Mucosa of rectum (tissue), 2 donors: ENCODE measurements around the gene SMG6.
A peak's percentile ranks its signal among the peaks of the same experiment; 100 is the strongest.

ENCODE experiments used
- H3K27ac ChIP-seq, 2 donors: one replicate each; pipeline ENCODE4 v1.7.0; 2013; ENCODE audit warnings: inconsistent platforms in 2 of 2, low read depth in 2 of 2, low read length in 2 of 2
- H3K27me3 ChIP-seq, 2 donors: one replicate each; pipeline ENCODE4 v1.7.0; 2013; ENCODE audit warnings: low read length in 2 of 2; ENCODE audit not compliant: control insufficient read depth in 2 of 2, insufficient read depth in 2 of 2
- H3K36me3 ChIP-seq, 2 donors: one replicate each; pipeline ENCODE4 v1.7.0; 2013; ENCODE audit warnings: low read length in 2 of 2; ENCODE audit not compliant: control insufficient read depth in 2 of 2, insufficient read depth in 2 of 2
- H3K4me1 ChIP-seq, 2 donors: one replicate each; pipeline ENCODE4 v1.7.0; 2013; ENCODE audit warnings: low read length in 2 of 2, mild to moderate bottlenecking in 1 of 2; ENCODE audit not compliant: control insufficient read depth in 2 of 2, insufficient read depth in 2 of 2
- H3K4me3 ChIP-seq, 2 donors: one replicate each; pipeline ENCODE4 v1.7.0; 2013; ENCODE audit warnings: low read length in 2 of 2
- H3K9ac ChIP-seq, 2 donors: one replicate each; pipeline ENCODE4 v1.7.0; 2013; ENCODE audit warnings: low read length in 2 of 2, low read depth in 1 of 2, mild to moderate bottlenecking in 1 of 2
- H3K9me3 ChIP-seq, 2 donors: one replicate each; pipeline ENCODE4 v1.7.0; 2013; ENCODE audit warnings: low read length in 2 of 2; ENCODE audit not compliant: control insufficient read depth in 2 of 2
- donor health status: healthy.
- donor health status: Normal muscosa, but diverticular disease.

SMG6 gene

DNA sequence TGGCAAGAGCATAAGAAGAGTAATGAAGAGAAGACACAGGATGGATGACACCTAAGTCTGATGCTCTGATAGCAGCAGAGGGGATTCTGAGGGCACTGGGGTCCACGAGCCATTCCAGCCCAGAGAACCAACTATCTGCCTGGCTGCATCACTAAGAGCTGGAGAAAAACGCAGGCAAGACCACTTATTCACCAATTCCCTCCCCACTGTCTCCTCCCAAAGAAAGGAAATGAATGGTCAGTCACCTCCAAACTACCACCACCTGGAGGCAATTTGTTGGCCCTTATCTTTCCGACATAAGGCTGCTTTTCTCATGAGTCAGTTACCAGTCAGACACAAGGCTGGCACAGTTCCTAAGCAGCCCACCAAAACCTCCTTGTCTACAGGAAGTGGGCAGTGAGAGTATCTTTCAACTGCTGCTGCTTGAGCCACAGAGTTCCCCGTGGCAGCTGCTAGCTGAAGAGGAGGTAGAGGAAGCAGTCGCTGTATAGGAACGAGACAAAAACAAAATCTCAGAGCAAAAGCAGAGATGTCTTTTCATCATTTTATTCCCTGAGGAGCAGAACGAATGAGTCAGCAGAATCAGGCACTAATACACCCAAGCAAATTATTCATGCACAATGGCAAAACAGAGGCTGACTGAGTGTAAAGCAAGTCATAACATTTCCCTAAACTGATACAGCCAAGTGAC, 111.1 kb downstream of the SMG6 start:
- no peaks in the 10 kb centered on the region for H3K9me3 ChIP-seq
- H3K4me1 ChIP-seq, result peaks cover 4 to 16% of the 10 kb centered on the region in 2 donors
- no peak overlapping the region for H3K9ac ChIP-seq
- H3K36me3 ChIP-seq, result peaks cover 3 to 13% of the 10 kb centered on the region in 2 donors
- H3K4me3 ChIP-seq, result no peak overlapping the region
- no peaks in the 10 kb centered on the region for H3K27me3 ChIP-seq
- H3K27ac ChIP-seq, result peak overlapping the region; percentile 10 to 39

DNA sequence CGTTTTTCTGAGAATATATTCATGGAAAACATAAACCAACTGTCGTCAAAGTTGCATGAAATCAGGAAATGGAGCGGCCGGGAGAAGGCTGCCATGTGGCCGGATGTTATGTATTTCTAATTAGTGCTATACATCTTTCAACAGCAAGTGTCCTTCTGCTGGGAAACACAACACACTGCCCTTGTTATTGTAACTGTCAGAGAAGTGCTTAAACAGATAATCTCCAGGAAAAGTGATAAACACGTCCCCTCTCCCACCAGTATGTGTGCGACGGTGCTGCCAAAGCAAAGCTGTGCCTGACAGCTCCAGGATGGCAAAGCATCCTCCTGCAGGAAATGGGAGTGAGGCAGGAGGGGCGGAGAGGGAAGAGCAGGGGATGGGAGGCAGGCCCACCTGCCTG, 111.8 kb downstream of the SMG6 start:
- no peaks in the 10 kb centered on the region for H3K9me3 ChIP-seq
- H3K36me3 ChIP-seq, result peaks cover 4 to 14% of the 10 kb centered on the region in 2 donors
- H3K4me3 ChIP-seq, result no peak overlapping the region
- H3K27me3 ChIP-seq, result no peaks in the 10 kb centered on the region
- peak overlapping the region; percentile 10 to 39 for H3K27ac ChIP-seq
- H3K4me1 ChIP-seq, result peaks cover 4 to 16% of the 10 kb centered on the region in 2 donors
- no peak overlapping the region for H3K9ac ChIP-seq

DNA sequence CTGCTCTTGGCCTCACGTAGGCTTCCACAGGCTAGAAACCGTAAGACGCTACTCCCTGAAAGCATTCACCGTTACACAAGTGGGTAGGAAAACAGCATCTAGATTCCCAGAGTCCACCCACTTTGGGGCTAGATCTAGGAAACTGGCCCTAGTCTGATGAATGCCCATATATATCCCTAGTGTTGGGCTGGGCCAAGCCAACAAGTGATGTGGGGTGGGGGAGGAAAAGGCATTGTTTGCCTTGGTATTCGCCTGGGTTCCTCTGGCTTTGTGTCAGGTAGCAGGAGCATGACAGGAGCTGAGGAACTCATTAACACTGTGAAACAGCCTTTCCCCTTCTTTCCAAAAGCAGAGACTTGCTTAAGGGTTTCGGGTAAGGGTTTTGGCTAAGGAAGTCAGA, 112.4 kb downstream of the SMG6 start:
- Histone ChIP-seq H3K27me3 (no peaks in the 10 kb centered on the region), H3K9me3 (no peaks in the 10 kb centered on the region), H3K9ac (no peak overlapping the region), H3K36me3 (peaks cover 9 to 20% of the 10 kb centered on the region in 2 donors), H3K4me3 (no peak overlapping the region), H3K4me1 (peaks cover 4 to 16% of the 10 kb centered on the region in 2 donors), H3K27ac (no peak overlapping the region)

DNA sequence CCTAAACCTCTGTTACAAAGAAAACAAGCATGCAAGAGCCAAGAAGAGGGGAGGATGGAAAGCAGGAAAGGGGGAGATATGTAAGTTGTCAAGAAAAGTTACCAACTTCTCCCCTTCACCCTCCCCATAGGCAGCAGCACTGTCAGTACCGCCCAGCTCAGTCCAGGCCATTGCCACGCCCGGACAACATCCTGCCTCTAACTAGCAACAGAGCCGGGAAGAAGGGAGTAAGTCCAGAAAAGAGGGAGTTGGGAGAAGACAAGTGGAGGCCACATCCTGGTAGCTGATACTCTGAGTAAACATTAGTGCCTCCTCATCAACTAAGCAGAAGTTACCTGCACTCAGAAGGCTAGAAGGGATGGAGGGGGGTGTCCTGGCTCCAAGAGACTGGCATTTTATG, 113.6 kb downstream of the SMG6 start:
- peaks cover 19 to 29% of the 10 kb centered on the region in 2 donors for H3K36me3 ChIP-seq
- H3K27me3 ChIP-seq, result no peaks in the 10 kb centered on the region
- no peak overlapping the region for H3K4me3 ChIP-seq
- H3K27ac ChIP-seq, result peak overlapping the region in 1 of 2 donors; percentile 35
- peaks cover 4 to 16% of the 10 kb centered on the region in 2 donors for H3K4me1 ChIP-seq
- H3K9ac ChIP-seq, result no peak overlapping the region
- no peaks in the 10 kb centered on the region for H3K9me3 ChIP-seq

DNA sequence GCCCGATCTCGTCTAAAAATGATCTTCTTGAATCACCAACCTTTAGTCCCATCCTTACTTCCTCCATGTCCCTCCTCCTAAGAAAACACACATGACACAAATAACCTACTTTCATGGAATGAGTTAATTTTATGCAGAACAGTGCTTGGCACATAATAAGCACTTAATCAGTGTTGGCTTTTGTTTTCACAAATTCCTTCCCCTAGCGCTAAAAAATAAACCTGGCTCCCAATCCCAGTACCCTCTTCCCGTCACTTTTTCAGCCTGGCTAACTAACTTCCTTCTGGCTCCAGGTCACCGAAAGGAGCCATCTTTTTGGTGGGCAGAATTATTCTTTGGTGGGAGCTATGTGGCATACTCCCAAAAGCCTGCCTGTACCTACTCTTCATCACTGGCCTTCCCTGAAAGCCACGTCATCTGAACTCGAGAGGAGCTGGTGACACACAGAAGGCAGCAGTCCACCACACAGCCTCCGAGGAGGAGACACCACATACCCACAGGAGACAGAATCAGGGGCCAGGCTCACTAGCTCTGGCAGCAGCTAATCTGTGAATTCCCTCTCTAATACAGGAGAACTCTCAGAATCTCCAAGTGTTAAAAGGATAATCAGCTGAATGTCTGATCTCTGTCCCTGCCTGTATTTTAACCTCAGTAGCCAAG, 114.5 kb downstream of the SMG6 start:
- no peak overlapping the region for H3K4me3 ChIP-seq

DNA sequence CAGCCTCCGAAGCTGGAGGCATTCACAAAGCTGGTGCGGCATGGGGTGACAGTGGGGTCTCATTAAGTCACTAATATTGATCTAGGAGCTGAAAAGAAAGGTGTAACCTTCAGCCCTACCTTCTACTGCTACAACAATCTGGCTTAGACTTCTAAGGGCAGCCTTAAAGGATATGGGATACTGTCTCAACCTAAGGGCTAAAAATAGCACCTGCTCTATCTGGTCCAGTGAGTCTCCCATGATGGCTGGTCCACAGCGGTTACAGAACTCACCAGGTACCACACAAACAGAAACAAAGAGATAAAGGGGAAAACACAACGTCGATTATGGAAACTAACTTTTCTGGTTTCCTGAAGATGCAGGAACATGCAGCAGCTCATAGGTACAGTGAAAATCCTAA, 115.8 kb downstream of the SMG6 start:
- H3K36me3 ChIP-seq, result peaks cover 21 to 27% of the 10 kb centered on the region in 2 donors
- no peaks in the 10 kb centered on the region for H3K9me3 ChIP-seq
- H3K4me3 ChIP-seq, result no peak overlapping the region
- peaks cover 4 to 13% of the 10 kb centered on the region in 2 donors for H3K4me1 ChIP-seq
- H3K27me3 ChIP-seq, result no peaks in the 10 kb centered on the region
- no peak overlapping the region for H3K9ac ChIP-seq
- no peak overlapping the region for H3K27ac ChIP-seq

More for the DNA sequence above, 114.5 kb downstream of the SMG6 start:
- Histone ChIP-seq H3K27me3 (no peaks in the 10 kb centered on the region), H3K4me1 (peaks cover 4 to 16% of the 10 kb centered on the region in 2 donors), H3K9ac (no peak overlapping the region), H3K9me3 (no peaks in the 10 kb centered on the region), H3K27ac (peak overlapping the region in 1 of 2 donors; percentile 35), H3K36me3 (peaks cover 21 to 29% of the 10 kb centered on the region in 2 donors)

DNA sequence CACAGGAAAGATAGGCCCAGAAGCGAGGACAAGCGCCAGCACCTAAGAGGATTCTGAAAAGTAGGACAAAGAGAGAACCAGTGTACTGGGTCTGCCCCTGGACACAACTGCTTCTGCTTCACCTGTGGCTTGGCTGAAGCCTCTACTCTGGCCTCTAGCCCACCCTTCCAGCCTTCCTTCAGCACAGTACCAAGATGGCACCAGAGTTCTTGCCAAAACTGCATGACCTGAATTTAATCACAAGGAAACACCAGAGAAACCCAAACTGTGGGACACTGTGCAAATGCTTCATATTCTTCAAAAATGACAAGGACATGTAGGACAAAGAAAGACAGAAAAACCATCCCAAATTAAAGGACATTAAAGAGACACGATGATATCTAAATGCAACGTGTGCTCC, 116.6 kb downstream of the SMG6 start:
- no peak overlapping the region for H3K9ac ChIP-seq
- H3K36me3 ChIP-seq, result peaks cover 25 to 31% of the 10 kb centered on the region in 2 donors
- H3K27me3 ChIP-seq, result no peaks in the 10 kb centered on the region
- H3K27ac ChIP-seq, result no peak overlapping the region
- H3K4me3 ChIP-seq, result no peak overlapping the region
- H3K9me3 ChIP-seq, result no peaks in the 10 kb centered on the region
- peaks cover 10 to 18% of the 10 kb centered on the region in 2 donors for H3K4me1 ChIP-seq

DNA sequence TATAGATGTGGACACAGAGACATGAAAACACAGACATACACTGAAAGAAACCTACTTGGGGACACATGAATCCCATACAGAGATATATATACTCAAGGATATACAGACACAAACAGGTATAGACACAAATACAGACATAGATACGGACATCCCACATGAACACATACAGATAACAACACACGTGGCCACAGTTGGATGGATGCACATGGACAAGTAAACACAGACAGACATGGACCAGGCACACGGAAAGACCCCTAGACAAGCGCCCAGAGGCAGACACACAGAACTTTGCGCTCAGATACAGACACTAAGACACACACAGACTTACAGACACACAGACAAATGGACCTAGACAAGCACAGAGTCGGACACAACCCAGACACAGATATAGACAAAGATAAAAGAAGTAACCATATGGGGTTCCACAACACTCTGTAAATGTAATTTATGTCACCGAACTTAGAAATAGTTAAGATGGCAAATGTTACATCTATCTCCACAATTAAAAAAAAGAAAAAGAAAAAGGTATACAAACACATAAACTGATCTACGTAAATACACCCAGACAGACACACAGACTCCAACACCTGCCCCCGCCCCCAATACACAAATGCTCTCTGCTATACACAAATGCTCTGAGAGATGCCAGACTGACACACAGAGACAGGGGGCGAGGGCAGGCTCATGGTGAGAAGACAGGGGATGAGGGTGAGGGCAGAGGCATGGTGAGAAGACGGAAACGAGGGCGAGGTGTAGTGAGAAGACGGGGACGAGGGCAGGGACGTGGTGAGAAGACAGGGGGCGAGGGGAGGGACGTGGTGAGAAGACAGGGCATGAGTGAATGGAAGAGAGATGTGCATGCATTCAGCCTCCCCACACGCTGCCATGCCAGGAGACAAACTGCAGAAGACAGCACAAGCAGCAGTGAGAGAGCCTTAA, 118.3 kb downstream of the SMG6 start:
- peaks cover 32 to 35% of the 10 kb centered on the region in 2 donors for H3K36me3 ChIP-seq

DNA sequence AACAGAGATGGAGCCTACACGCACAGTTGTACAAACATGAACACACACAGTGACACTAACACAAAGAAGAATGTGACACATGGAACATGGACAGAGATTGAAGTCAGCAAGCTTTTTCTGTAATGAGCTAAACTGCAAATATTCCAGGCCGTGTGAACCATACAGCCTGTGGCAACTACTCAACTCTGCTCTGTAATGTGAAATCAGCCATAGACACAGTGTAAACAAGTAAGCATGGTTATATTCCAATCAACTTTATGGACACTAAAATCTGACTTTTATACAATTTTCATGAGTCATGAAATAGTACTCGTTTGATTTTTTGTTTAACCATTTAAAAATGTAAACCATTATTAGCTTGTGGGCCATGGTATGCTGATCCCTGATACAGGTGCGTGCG, 120.2 kb downstream of the SMG6 start:
- Histone ChIP-seq H3K9ac (no peak overlapping the region), H3K27me3 (no peaks in the 10 kb centered on the region), H3K27ac (no peak overlapping the region), H3K9me3 (no peaks in the 10 kb centered on the region), H3K4me3 (no peak overlapping the region), H3K36me3 (peaks cover 32 to 40% of the 10 kb centered on the region in 2 donors), H3K4me1 (peaks cover 16 to 24% of the 10 kb centered on the region in 2 donors)

More for the DNA sequence above, 118.3 kb downstream of the SMG6 start:
- no peaks in the 10 kb centered on the region for H3K9me3 ChIP-seq
- H3K27ac ChIP-seq, result no peak overlapping the region
- H3K4me1 ChIP-seq, result peaks cover 16 to 18% of the 10 kb centered on the region in 2 donors
- H3K27me3 ChIP-seq, result no peaks in the 10 kb centered on the region
- H3K4me3 ChIP-seq, result no peak overlapping the region
- H3K9ac ChIP-seq, result no peak overlapping the region
